ENCODE measurements around the gene DCC. TPM values are rescaled to one million over a fixed set of nuclear protein-coding genes. Genes with fewer than 3 reads are reported as not detected.

DCC gene
- polyA plus RNA-seq, 1 experiment: 0.15 TPM

DNA sequence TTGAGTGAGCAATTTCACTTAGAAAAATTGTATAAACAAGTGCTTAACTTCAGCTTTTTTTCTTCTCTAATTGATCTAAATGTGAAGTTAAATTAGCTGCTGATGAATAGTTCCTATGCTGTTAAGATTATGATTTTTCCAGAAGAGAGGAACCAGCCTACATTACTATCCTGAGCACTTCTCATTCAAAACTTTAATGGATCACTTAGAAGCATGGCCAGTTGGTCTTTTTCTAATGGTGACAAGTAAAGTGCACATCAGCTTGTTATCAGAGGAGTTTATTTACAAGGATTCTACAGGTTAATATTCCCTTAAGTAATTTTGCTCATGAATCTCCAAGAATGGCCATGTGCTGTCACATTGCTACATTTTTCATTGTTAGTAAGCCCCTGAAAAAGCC is 37.1 kb downstream of the DCC start:
- CTCF ChIA-PET: no interaction called here
- Histone ChIP-seq H3K36me3 (ENCODE audit: control insufficient read depth, insufficient read depth, low read length) (no peaks in the 10 kb centered on the region), H3K27me3 (ENCODE audit: control insufficient read depth, insufficient read depth, low read length) (no peaks in the 10 kb centered on the region), H3K4me3 (ENCODE audit: low read depth, low read length) (no peak overlapping the region)
- POLR2A ChIA-PET: no interaction called here
- DNase-seq (ENCODE audit: low read depth): no peak
- TF ChIP-seq CTCF (IDR thresholded peaks at IDR 0.05; ENCODE audit: insufficient read depth, low read depth, low read length): no peak

DNA sequence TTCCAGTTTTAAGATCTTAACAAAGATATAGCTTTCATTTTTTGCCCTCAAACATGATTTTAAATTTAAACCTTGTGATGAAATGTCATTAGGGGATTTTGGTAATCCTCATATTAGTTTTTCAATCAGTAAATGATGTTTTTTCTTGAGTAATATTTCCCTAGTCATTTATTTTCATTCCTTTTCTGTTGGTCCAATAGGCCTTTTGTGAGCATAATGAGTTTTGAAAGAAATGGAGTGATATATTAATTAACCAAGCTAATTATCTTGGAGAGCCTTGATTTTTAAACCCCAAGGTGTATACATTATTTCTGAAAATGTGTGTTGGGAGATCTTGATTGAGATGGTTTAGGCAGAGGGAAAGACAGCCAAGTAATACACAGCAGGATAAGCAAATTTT is 46.3 kb downstream of the DCC start:
- no peaks in the 10 kb centered on the region for H3K36me3 ChIP-seq (ENCODE audit: control insufficient read depth, insufficient read depth, low read length)
- no peak for DNase-seq (ENCODE audit: low read depth)
- ChIA-PET POLR2A (no interaction called here), CTCF (no interaction called here)
- no peak for TF ChIP-seq CTCF (IDR thresholded peaks at IDR 0.05; ENCODE audit: insufficient read depth, low read depth, low read length)
- H3K4me3 ChIP-seq (ENCODE audit: low read depth, low read length): no peak overlapping the region
- no peaks in the 10 kb centered on the region for H3K27me3 ChIP-seq (ENCODE audit: control insufficient read depth, insufficient read depth, low read length)

- CTCF ChIA-PET: no interaction called here
- H3K4me3 ChIP-seq (ENCODE audit: low read depth, low read length): no peak overlapping the region
- TF ChIP-seq CTCF (IDR thresholded peaks at IDR 0.05; ENCODE audit: insufficient read depth, low read depth, low read length): no peak
- POLR2A ChIA-PET: no interaction called here
- H3K27me3 ChIP-seq (ENCODE audit: control insufficient read depth, insufficient read depth, low read length): no peaks in the 10 kb centered on the region
- no peaks in the 10 kb centered on the region for H3K36me3 ChIP-seq (ENCODE audit: control insufficient read depth, insufficient read depth, low read length)
- no peak for DNase-seq (ENCODE audit: low read depth)
Measured at GRCh38 chr18:52387175-52387574, 47.2 kb downstream of the DCC start.

DNA sequence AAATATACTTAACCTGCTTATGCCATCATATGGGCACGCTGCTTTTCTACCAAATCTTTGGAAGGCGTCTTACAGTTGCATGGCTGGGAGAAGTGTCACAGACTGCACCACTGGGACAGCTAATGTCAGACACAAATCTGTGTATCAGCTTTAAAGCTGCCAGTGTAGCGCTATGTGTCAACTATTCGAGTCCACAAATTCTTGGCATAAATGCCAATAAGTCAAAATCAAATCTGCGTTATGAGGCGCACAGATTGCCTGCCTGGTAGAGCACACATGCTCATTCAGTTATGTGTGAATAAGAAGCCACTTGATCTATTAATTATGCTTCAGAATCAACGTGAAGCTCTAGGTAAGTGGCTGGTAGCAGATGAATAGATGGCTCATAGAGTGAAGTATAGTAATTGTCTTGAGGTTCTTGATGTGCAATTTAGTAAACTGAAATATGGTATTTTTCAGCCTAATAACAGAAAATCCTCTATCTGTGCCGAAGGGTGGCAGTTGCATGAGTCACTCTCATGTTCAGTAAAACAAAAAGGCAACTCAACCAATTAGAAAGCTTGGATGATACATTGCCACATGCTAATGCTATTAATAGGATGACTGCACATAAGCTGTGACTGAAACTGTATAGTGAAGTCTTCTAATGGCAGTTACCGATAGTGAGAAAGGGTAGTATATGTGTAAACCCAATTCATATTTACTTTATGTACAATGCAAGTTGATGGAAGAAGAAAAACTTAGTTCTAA is 52.0 kb downstream of the DCC start:
- Histone ChIP-seq H3K36me3 (ENCODE audit: control insufficient read depth, insufficient read depth, low read length) (no peaks in the 10 kb centered on the region), H3K4me3 (ENCODE audit: low read depth, low read length) (no peak overlapping the region), H3K27me3 (ENCODE audit: control insufficient read depth, insufficient read depth, low read length) (no peaks in the 10 kb centered on the region)
- ChIA-PET POLR2A (no interaction called here), CTCF (no interaction called here)
- TF ChIP-seq CTCF (IDR thresholded peaks at IDR 0.05; ENCODE audit: insufficient read depth, low read depth, low read length): no peak
- no peak for DNase-seq (ENCODE audit: low read depth)

DNA sequence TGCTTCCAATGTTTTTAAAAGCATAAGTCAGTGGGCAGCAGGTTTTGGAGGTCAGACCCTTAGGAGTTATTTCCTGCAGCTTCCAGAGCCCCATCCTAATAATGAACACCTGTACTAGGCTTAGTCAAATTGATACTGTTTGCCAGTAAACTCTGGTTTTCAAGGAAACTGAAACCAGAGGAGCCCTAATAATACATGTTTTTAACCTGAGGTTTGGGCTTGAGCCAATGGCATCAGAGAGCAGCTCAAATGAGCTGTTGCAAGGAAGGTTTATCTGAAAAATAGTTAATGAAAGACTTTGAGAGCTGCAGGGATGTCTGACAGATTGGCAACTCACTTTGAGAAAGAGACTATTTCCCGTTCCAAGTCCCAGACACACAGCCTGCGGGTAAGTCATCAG is 54.6 kb downstream of the DCC start:
- H3K27me3 ChIP-seq (ENCODE audit: control insufficient read depth, insufficient read depth, low read length): no peaks in the 10 kb centered on the region
- CTCF ChIA-PET: no interaction called here
- H3K4me3 ChIP-seq (ENCODE audit: low read depth, low read length): no peak overlapping the region
- H3K36me3 ChIP-seq (ENCODE audit: control insufficient read depth, insufficient read depth, low read length): no peaks in the 10 kb centered on the region
- TF ChIP-seq CTCF (IDR thresholded peaks at IDR 0.05; ENCODE audit: insufficient read depth, low read depth, low read length): no peak
- no peak for DNase-seq (ENCODE audit: low read depth)
- POLR2A ChIA-PET: no interaction called here
